ENCODE results near the gene ARHGAP27.

DNA sequence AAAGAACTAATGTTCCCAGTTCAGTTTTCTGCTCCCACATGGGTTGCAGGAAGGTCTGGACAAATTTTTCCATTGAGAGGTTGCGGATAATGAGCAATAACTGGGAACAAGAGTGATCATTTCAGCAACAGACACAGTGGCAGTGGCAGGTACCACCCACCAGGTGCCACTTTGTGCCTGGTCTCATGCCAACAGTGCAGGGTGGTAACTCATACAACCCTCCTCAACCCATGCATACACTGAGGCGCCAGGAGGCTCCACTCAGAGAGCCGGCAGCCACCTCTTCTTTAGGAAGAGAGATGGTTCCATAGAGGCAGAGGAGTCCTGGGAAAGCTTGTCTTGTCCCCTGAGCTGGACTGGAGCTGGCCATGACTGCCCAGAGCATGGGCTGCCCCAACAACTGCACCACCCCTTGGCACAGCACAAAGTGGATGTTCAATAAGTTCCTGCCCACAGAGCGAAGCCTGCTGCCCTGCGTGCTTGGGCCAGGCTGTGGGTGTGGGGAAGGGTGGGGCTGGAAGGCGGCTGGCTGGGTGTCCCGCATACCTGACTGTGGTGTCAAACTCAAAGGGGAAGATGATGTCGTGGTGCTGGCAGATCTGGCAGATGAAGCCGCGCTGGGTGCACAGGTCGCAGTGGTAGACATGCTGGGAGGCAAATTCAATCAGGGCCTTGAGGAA, 6.4 kb upstream of the ARHGAP27 start:
- TF ChIP-seq RAD21 (IDR thresholded peaks at IDR 0.05; ENCODE audit: low read depth): no peak
- TF ChIP-seq FOXM1 (IDR thresholded peaks at IDR 0.05; ENCODE audit: borderline replicate concordance, low read depth): no peak
- TF ChIP-seq, protein P1, sequence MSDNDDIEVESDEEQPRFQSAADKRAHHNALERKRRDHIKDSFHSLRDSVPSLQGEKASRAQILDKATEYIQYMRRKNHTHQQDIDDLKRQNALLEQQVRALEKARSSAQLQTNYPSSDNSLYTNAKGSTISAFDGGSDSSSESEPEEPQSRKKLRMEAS (IDR thresholded peaks at IDR 0.05): no peak
- TF ChIP-seq EGR1 (IDR thresholded peaks at IDR 0.05): no peak
- no peak for TF ChIP-seq YY1 (IDR thresholded peaks at IDR 0.05; ENCODE audit: low read depth)
- TF ChIP-seq CEBPB (IDR thresholded peaks at IDR 0.05): no peak
- no peak for TF ChIP-seq EP300 (IDR thresholded peaks at IDR 0.05; ENCODE audit: borderline replicate concordance)
- TF ChIP-seq TAF1 (IDR thresholded peaks at IDR 0.05; ENCODE audit: low read depth): no peak
- no peak for TF ChIP-seq CREB1 (IDR thresholded peaks at IDR 0.05; ENCODE audit: low read depth)
- TF ChIP-seq TEAD4 (IDR thresholded peaks at IDR 0.05): no peak
